Amniotic epithelial cell (primary cell): ENCODE data around the gene OR2T11.
A peak's percentile ranks its signal among the peaks of the same experiment; 100 is the strongest.
"Not testable (repeated sequence)": the region's sequence is repeated elsewhere in the genome, so short reads cannot be mapped to it uniquely, and the experiment has no call there.

Experiments used
- DNase-seq: peaks from one replicate; pipeline ENCODE4 v3.0.0-alpha.2; 2010; ENCODE audit warnings: low read depth

The OR2T11 gene

DNA sequence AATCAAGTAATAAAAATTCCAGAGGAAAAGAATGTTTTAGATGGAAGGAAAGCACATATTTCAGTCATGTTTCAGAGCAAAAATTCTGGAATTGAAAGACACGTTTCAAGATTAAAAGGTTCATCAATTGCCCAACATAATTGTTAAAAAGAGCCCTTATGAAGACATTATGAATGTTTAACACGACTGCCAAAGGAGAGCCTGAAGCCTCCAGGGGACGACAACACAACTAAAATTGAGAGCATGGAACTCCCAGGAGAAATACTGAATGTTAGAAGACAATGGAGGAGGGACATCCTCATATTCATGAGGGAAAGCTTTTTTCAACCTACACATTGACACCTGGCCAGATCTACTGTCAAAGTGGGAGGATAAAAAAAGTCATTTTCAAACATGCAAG is 16.0 kb downstream of the OR2T11 start:
- DNase-seq = peak; percentile 4

DNA sequence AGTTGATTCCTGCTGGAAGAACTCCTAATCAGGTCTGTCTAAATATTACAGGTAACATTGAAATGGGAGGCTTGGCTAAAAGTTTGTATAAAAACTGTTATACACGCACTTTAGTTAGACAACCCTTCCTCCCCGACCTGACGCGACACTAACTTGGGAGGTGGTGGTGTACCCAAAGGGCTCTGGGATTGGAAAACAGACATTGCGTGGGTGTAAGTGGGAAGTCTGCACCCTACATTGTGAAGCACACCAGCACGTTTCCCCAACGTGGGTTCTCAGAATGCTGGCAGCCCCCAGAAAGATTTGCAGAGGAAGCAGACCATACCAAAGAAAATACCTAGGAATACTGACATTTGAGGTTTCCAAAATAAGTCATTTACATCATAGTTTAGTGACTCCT is 16.8 kb downstream of the OR2T11 start:
- no peak for DNase-seq

DNA sequence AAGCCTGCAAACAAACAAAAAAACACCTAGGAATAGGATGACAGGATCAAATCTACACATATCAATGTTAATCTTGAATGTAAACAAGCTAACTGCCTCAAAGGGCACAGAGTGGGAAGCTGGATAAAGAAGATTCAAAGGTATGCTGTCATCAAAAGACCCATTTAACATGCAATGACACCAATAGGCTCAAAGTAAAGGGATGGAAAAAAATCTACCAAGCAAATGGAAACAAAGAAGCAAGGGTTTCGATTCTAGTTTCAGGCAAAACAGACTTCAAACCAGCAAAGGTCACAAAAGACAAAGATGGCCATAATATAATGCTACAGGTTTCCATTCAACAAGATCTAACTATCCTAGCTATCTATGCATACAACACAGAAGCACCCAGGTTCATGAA is 21.1 kb downstream of the OR2T11 start:
- no peak for DNase-seq

- no peak for DNase-seq
Observed at GRCh38 chr1:248611883-248612414, 22.9 kb downstream of the OR2T11 start.

DNA sequence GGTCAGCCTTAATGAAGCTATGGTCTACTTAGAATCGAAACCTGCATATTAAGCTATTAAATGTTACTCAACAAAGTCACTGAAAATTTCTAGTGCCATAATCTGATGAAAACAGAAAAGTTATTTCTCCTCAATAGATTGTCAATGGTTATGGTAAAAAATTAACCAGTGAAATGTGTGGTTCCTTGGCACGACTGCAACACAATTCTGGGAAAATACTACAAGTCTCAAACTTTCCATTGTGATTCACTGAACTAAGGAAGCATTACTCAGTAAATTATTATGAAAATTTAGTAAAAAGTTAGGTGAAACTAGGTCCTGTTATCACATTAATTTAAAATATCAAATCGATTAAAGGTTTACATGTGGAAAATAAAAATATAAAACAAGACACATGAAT is 24.6 kb downstream of the OR2T11 start:
- DNase-seq = no peak

- DNase-seq = no peak
Observed at GRCh38 chr1:248599396-248599795, 35.5 kb downstream of the OR2T11 start.

- no peak for DNase-seq
Observed at GRCh38 chr1:248597589-248597988, 37.3 kb downstream of the OR2T11 start, which contains the start of gene OR2T10. Gene OR2T10, minus strand, starts transcription at chr1:248597700. Its CDS starts 3,932 bp downstream, at chr1:248593768.

DNA sequence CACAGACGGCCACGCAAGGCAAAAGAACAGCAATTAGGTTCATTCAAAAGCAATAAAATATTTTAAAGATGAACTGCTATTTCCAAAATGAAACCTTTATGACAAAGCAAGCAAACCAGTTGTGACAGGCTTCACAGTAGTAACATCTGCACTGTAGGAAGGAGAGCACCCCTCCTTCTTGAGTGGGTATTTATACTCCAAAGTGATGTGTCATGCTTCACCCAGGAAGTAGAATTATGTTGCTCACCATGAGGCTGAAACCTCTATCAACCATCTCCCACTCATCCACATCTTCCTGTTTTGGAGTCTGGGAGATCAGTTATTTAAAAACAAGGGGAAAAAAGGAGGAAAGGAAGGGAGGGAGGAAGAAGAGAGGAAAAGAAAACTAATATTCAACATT is 38.3 kb downstream of the OR2T11 start:
- DNase-seq = no peak

DNA sequence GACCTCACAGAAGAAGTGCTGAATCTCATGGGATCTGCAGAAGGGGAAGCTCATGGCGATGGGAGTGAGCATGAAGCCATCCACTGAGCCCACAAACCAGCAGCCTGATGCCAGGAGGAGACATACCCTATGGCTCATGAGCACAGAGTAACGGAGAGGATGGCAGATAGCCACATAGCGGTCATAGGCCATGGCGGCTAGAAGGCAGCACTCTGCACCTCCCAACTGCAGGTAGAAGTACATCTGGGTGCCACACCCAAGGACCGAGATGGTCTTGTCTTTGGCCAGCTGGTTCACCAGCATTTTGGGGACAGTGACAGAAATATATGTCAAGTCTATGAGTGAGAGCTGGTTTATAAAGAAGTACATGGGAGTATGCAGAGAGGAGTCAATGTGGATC is 41.7 kb downstream of the OR2T11 start:
- no peak for DNase-seq

GRCh38 chr1:248592655-248593054 is 42.2 kb downstream of the OR2T11 start:
- DNase-seq = no peak

GRCh38 chr1:248590055-248590454 is 44.8 kb downstream of the OR2T11 start:
- DNase-seq = no peak

DNA sequence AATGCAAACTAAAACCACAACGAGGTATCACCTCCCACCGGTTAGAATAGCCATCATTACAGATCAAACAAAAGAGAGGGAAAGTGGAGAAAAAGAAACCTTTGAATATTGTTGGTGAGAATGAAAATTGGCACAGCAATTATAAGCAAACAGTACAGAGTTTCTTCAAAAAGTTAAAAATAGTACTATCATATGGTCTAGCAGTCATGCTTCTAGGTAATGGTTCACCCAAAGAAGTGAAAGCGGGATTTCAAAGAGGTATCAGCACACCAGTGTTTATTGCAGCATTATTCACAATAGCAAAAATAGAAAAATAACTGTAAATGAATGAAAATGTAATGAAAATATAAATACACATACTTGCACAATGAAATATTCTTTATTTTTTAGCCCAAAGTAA is 45.6 kb downstream of the OR2T11 start:
- no peak for DNase-seq

- no peak for DNase-seq
Observed at GRCh38 chr1:248585266-248585665, 49.6 kb downstream of the OR2T11 start.

DNA sequence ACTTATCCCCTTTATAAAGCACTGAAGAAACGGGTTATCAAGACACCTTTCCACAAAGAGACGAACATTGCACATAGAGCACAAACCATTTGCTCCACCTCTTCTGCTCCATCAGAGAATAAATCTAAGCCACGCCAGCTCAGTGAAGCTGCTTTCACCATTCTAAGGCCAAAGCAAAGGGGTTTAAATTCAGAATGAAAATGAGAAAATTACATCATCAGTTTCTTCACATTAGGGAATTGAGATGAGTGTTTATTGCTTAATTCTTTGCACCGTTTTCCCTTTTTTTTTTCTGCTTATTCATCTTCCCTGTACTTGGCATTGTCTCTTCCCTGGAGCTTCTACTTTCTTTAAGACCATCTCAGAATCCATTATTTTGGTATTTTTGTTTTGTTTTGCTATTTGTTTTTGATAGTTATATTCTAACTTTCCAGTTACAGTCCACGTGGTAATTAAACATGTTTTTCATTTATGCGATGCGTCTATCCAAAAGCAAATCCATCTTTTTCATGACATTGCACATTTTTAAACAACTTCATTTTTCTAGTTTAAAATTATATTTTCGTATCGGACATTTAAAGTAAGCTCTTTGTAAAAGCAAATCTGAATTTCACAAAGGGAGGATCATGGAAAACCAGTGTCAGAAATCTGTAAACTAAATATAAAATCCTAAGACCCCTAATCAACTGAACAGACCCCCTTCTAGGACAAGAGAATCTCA is 58.5 kb downstream of the OR2T11 start:
- DNase-seq = no peak

- not testable (repeated sequence) for DNase-seq
Observed at GRCh38 chr1:248574657-248575056, 60.2 kb downstream of the OR2T11 start, which contains the start of gene OR2T34. Gene OR2T34, minus strand, starts transcription at chr1:248574757. Its CDS starts 0 bp downstream, at chr1:248574757.

- not testable (repeated sequence) for DNase-seq
Observed at GRCh38 chr1:248573856-248574255, 61.0 kb downstream of the OR2T11 start.
